NCI-H82 treated with DMSO at 0.1 percent for 48 hours (cell line): ENCODE measurements around the gene RAB11FIP4.
A peak's percentile ranks its signal among the peaks of the same experiment; 100 is the strongest.

Experiments used
- DNase-seq: peaks from one replicate; lab custom pipeline; 2025; ENCODE audit not compliant: unreplicated experiment; lab: John Stamatoyannopoulos, UW

RAB11FIP4 gene

DNA sequence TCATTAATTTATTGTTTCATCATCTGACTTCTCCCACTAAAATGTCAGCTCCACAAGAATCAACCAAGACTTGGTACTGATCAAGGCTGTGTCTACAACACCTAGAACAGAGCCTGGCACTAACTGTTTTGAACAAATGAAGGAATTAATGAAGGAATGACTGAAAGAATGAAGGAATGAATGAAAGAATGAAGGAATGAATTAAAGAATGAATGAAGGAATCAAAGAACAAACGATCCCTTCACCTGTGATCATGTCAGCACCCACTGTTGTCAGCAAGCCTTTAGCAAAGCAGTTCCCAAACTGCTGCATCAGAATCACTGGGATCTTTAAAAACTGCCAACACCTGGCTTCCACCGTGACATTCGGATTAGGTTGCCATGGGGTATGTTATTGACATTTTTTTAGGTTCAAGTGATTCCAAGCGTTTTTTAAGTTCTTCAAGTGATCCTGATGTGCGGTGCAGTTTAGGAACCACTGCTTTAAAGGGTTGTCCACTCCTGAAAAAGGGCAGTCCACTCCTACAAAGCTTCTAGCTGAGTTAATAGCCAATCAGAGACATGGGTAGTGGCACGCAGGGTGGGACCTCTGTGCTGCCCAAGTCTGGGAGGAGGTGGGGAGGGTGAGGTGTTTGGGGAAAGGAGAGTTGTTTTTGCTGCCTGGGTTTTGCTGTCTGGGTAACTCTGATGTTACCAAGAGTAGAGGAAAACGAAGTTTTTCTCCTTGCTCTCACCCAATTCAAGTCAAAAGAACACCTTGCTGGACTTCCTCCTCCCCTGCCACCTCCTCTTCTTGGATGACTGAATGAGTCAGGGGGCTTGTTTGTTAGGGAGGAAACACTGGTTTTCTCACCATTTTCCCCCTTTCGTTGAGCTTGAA lies 89.7 kb downstream of the RAB11FIP4 start:
- no peak for DNase-seq

- DNase-seq, result no peak
Measured at GRCh38 chr17:31481783-31482081, 90.3 kb downstream of the RAB11FIP4 start.

DNA sequence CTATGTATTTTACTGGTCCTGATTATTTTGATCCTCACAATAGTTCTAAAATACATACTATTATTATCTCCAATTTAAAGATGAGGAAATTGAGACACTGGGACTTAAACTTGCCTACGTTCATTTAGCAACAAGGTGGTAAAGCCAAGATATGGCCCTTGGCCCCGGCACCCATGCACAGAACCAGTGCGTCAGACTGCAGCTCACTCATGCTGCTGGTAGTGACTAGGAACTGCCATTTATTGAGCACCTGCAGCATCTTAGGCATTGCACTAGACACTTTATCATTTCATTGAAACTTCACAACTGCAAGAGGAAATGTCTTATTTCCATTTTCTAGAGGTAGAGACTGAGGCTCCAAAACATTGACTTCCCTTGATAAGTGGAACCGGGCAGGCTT lies 93.3 kb downstream of the RAB11FIP4 start:
- no peak for DNase-seq

DNA sequence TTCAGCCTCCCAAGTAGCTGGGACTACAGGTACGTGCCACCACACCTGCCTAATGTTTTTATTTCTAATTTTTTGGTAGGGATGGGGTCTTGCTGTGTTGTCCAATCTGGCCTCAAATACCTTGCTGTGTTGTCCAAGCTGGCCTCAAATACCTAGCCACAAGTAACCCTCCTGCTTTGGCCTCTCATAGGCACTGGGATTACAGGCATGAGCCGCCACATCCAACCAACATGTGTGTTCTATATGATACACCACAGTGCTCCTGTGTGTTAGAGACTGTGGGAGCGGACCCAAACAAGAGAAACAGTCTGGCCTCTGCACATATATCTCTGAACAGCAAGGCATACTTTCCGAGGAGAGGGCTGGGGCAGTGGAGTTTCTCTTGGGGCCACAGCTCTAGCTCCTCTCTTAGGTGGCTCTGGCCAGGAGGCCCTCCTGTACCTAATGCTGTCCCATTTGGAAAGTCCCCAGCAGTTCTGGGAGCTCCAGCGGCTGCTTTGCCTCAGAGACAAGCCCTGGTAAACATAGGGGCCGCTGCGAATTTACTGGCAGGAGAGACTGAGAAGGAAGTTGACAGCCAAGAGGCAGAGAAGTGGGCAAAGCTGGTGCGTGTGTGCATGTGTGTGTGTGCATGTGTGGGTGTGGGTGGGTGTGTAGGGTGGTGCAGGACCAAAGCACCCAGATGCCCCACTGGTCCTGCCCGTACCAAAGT lies 95.0 kb downstream of the RAB11FIP4 start:
- DNase-seq, result no peak

GRCh38 chr17:31487063-31487647 lies 95.7 kb downstream of the RAB11FIP4 start:
- DNase-seq, result no peak

- DNase-seq, result peak; percentile 67
Measured at GRCh38 chr17:31487648-31488263, 96.3 kb downstream of the RAB11FIP4 start.

GRCh38 chr17:31488264-31488981 lies 96.9 kb downstream of the RAB11FIP4 start:
- no peak for DNase-seq

GRCh38 chr17:31488982-31489294 lies 97.5 kb downstream of the RAB11FIP4 start:
- no peak for DNase-seq

DNA sequence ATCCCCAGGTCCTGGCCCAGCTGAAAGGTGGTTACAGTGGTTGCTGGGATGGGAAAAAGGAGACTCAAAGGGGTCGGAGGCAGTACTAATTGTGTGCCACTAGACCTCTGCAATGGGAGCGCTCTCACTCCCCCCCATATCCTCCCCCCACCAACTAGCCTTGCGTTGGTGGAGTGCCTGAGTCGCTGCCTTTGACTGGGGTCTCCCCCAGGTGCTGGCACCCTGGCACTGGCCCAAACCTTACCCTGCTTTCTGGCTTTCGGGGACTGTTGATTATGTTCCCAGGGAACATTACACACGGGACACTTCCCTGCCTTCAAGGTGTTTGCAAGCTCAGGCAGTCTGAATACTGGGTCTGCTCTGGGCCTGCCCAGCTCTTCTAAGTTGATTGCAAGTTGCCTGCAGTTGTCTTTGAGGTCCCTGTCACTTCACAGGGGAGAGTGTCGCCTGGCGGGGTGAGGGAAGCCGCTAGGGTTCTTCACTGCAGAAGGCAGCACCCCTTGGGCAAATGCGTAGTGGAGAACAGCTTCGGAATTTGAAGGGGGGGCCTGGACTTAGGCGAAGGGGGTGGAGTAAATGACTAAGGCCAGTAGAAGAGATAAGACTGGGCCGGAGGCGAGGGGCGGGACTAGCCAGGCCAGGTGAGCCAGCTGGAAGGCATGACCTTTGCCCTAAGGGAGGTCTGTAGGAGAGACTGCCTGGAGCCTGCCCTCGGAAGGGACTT lies 98.0 kb downstream of the RAB11FIP4 start:
- no peak for DNase-seq

GRCh38 chr17:31490019-31490650 lies 98.7 kb downstream of the RAB11FIP4 start:
- no peak for DNase-seq

DNA sequence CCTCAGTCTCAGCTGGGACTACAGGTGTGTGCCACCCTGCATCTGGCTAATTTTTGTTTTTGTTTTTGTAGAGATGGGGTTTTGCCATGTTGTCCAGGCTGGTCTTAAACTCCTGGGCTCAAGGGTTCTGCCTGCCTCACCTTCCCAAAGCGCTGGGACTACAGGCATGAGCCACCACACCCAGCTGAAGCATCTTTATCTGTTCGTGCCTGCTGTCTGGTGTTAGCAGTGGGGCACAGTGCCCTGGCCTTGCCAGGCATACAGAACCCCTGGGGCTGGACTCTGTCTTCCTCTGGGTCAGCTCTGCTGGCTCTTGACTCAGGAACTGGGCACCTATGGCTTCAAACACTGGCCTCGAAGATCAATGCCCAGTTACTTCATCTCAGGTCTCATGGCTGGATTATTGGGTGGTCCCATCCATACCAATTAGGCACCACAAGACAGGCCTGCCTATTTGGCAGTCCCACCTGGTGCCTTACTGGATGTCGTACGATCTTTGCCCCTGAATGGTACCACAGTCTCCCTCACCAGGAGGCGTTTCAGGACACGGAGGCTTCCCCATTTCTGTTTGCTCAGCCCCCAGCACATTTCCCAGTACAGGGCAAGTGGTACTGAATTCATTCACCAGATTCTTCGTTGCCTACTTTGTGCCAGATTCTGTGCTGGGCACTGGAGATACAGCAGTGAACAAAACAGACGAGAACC lies 99.3 kb downstream of the RAB11FIP4 start:
- DNase-seq, result no peak

DNA sequence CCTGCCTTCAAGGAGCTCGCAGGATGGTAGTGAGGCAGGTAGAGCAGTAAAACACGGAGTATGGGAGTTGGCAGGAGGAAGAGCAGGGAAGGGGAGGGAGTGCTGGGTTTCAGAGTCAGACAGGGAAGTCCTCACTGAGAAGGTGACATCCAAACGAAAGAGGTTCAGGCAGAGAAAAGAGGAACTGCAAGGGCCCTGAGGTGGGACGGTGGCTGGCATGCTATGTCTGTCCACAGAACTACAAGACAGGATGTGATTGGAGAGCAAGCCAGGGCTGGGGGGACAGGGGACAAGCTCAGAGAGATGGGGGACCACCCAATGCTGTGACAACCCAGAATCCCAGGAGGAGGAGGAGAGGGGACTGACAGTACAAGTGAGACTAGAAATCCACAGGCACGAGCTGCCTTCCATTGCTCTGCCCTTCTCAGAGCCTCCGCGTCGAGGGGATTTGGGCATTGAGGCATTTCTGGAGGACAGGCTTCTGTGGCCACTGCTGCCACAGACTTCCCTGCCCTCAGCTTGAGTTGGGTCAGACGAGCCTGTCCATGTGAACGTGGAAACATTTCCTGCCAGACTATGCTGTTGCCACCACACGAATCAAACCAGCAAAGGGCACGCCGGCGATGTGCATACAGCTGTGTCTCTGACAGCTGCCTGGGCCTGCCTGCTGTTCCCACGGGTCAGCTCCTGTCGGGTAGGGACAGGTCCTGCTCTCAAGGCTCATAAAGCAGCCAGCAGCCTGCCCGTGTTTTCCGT lies 100.1 kb downstream of the RAB11FIP4 start:
- no peak for DNase-seq

DNA sequence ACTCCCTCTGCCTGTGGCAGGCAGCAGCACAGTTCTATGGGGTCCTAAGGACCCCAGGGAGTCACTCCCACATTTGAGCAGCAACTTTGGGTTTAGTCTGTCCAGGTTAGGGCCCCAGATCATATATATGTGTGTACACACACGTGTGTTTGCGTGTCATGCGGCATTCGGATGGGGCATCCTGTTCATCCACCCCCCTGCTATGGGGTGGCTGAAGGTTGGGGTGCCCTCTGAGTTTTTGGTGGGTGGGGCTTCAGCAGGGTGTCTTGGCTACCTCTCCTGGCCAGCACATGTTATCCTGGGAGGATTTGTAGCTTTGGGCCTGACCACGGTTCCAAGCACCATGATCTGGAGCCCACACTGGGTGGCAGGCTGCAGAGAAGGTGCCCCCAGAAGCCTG lies 100.7 kb downstream of the RAB11FIP4 start:
- DNase-seq, result no peak

- DNase-seq, result no peak
Measured at GRCh38 chr17:31492880-31493655, 101.6 kb downstream of the RAB11FIP4 start.

DNA sequence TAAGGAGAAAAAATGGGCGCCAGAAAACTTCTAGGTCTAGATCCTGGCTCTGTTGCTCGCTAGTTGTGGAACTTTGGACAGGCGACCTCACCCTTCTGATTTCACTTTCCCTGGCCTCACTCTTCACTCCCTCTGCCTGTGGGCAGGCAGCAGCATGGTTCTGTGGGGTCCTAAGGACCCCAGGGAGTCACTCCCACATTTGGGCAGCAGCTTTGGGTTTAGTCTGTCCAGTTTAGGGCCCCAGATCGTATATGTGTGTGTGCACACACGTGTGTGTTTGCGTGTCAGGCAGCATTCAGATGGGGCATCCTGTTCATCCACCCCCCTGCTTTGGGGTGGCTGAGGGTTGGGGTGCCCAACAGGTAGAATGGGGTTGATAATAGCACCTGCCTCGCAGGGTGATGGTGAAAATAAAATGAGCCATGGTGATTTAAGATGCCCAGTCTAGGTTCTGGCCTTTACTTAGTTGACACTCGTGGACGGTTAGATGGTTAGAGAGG lies 102.2 kb downstream of the RAB11FIP4 start:
- DNase-seq, result no peak

DNA sequence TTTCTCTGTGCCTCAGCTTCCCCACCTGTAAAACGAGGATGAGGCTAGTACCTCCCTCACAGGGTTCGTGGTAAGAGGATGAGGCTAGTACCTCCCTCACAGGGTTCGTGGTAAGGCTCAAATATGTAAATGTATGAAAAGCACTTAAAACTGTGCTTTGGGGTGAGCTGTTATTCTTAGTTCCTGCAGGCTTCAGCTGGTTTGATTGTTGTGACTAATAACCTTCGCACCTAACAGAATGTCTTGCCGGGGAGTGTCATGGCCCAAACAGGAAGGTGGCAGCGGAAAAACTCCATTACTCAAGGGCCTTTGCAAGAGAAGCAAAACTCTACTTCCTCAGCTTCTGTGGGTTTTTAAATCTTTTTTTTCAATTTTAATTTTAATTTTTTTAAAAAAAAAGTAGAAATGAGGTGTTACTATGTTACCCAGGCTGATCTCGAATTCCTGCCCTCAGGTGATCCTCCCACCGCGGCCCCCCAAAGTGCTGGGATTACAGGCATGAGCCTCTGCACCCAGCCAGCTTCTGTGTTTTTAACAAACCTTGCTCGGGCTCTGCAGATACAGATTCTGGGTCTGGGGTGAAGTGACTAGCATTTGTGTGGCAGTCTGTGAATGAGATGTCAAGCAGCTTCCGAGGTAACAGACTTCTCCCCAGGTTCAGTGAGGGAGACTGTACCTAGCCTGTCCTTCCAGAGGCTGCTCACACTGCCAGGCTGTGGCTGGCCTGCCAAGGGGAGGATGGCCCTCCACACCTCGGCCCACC lies 103.0 kb downstream of the RAB11FIP4 start:
- no peak for DNase-seq
